ENCODE measurements around the gene UGT1A5.

Gene UGT1A5

GRCh38 chr2:233668605-233669260 is 44.0 kb upstream of the UGT1A5 start (continued):
- TF ChIP-seq PRDM2 (tag by site-specific recombination; IDR thresholded peaks at IDR 0.05; ENCODE audit: borderline replicate concordance) (no peak), ZNF629 (tag by site-specific recombination; IDR thresholded peaks at IDR 0.05) (no peak), SP2 (tag by site-specific recombination; IDR thresholded peaks at IDR 0.05) (no peak), ZNF114 (tag by site-specific recombination; IDR thresholded peaks at IDR 0.05) (no peak), ZNF701 (tag by site-specific recombination; IDR thresholded peaks at IDR 0.05) (no peak), ZNF513 (tag by site-specific recombination; IDR thresholded peaks at IDR 0.05) (no peak), ZFHX2 (tag by site-specific recombination; conservative IDR thresholded peaks at IDR 0.05) (no peak)

GRCh38 chr2:233671290-233672161 is 41.2 kb upstream of the UGT1A5 start, which contains the start of gene UGT1A9:
Gene UGT1A9 (plus strand): TSS chr2:233671898. CDS start chr2:233671935, 37 bp downstream.
- ChIA-PET CTCF (no interaction called here), POLR2A (no interaction called here)
- H3K4me3 ChIP-seq (ENCODE audit: low read depth, low read length) = no peak within 1 kb of the TSS
- H3K9me3 ChIP-seq (ENCODE audit: control insufficient read depth, insufficient read depth, low read depth, low read length) = no peaks in the 10 kb centered on the region
- TF ChIP-seq HOXA7 (CRISPR knock-in tag; IDR thresholded peaks at IDR 0.05; ENCODE audit: borderline replicate concordance) (no peak), ZNF10 (tag by site-specific recombination; IDR thresholded peaks at IDR 0.05) (no peak), SETDB1 (IDR thresholded peaks at IDR 0.05; ENCODE audit: insufficient read length, low read length) (no peak), ZNF629 (tag by site-specific recombination; IDR thresholded peaks at IDR 0.05) (no peak), MZF1 (tag by site-specific recombination; IDR thresholded peaks at IDR 0.05; ENCODE audit: borderline replicate concordance) (no peak), SP2 (tag by site-specific recombination; IDR thresholded peaks at IDR 0.05) (no peak), ZNF645 (tag by site-specific recombination; IDR thresholded peaks at IDR 0.05) (no peak), ZNF112 (tag by site-specific recombination; IDR thresholded peaks at IDR 0.05) (no peak), ZNF449 (tag by site-specific recombination; IDR thresholded peaks at IDR 0.05) (no peak), ZNF311 (tag by site-specific recombination; IDR thresholded peaks at IDR 0.05; ENCODE audit: borderline replicate concordance) (no peak), ZNF140 (tag by site-specific recombination; IDR thresholded peaks at IDR 0.05) (no peak), ZXDB (tag by site-specific recombination; IDR thresholded peaks at IDR 0.05) (no peak), ZNF292 (tag by site-specific recombination; IDR thresholded peaks at IDR 0.05; ENCODE audit: borderline replicate concordance, low read depth) (no peak)
- H3K4me1 ChIP-seq (ENCODE audit: control insufficient read depth, insufficient read depth, low read length) = peaks cover 4% of the 10 kb centered on the region; the same call in 1 of the 2 replicates
- no peaks in the 10 kb centered on the region for H3K36me3 ChIP-seq (ENCODE audit: control insufficient read depth in 2 of 2, insufficient read depth in 1 of 2, low read length in 2 of 2)
- no peak within 1 kb of the TSS for H3K27ac ChIP-seq (ENCODE audit: extremely low read depth, low read depth, low read length)

Measured in HEK293 (cell line).